ENCODE measurements around the gene RP2.

The RP2 gene

DNA sequence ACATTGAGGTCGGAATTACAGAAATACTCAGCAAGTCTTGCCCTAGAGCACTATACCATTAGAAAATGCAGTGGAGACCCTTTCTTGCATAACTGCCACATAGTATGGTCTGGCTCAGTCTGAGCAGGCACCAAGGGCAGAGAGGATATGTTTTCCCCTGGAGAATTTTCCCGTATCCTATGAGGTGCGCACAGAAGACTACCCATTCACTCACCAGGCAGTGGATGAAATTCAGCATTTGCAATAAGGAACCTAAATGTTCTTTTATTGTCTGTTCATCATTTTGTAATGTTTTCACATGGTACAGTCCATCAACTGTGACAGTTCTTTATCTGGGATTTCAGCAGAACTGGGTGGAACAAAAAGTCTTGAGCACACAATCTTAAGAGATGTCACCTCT, 90.9 kb downstream of the RP2 start:
- DNase-seq: no peak

DNA sequence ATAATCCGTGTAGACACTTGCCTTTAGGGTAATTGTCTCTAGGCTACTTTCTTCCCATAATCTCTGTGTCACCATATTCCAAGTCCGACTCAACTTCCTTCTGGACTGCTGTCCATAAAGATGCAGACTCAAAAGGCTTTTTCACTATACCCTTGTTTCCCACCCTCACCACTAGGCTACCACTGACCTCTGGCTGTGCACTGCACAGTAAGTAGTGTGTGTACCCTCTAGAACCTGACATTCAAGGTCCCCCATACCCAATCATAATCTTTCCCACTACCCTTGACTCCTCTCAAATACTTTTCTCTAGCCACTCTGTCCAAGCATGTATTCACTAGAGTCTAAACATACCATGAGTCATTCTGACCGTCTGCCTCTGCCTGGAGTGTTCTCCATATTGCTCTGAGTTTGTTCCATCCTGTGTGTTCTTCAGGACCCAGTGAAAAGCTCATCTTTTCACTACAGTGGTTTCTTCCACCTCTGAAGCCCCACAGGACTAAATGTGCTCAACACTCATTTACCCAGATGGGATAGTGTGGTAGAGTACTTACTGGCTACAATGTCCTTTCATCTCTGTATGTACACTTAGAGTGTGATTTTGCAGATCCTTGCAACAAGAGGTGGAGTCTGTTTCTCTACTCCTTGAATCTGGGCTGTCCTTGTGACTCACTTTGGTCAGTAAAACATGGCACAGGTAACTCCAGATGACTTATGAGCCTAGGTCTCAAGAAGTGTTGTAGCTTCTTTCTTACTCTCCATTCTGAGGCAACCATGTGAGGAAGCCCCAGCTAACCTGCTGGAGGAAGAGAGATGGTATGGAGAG, 92.8 kb downstream of the RP2 start:
- no peak for DNase-seq

All from activated effector memory CD4-positive, alpha-beta T cell treated with anti-CD3 and anti-CD28 coated beads, Interleukin-2, amount 50 U/mL, for 16 hours (primary cell).